ENCODE results near the gene HIBADH.

- TF ChIP-seq POLR2A (IDR thresholded peaks at IDR 0.05) (no peak), CTCF (IDR thresholded peaks at IDR 0.05 in 8 of 11, conservative IDR thresholded peaks at IDR 0.05 in 3 of 11) (no peak), POLR2AphosphoS5 (IDR thresholded peaks at IDR 0.05) (no peak)
Observed at GRCh38 chr7:27651702-27652101, 11.0 kb downstream of the HIBADH start.
